GM12892 (cell line): ENCODE results near the gene PRPS1. TPM values are rescaled to one million over a fixed set of nuclear protein-coding genes. Genes with fewer than 3 reads are reported as not detected.
A peak's percentile ranks its signal among the peaks of the same experiment; 100 is the strongest.

Experiments
- DNase-seq: peaks from one replicate; pipeline ENCODE4 v3.0.0; 2011; ENCODE audit not compliant: insufficient read length
- FAIRE-seq: peaks from 2 replicates; lab custom pipeline; 2011; peaks lifted over from hg19 to GRCh38; lab: Jason Lieb, UNC
- POLR2A ChIP-seq: IDR thresholded peaks from 2 replicates; pipeline ENCODE4 v1.6.1; 2011; ENCODE audit warnings: low read depth, low read length, control low read depth
- POLR2AphosphoS5 ChIP-seq: IDR thresholded peaks from 2 replicates; pipeline ENCODE4 v1.6.1; 2011; ENCODE audit warnings: low read depth, low read length, control low read depth
- TAF1 ChIP-seq: IDR thresholded peaks from 2 replicates; pipeline ENCODE4 v1.6.1; 2011; ENCODE audit warnings: low read depth, mild to moderate bottlenecking, control low read depth, low read length, borderline replicate concordance
- polyA plus RNA-seq: library from polyadenylated mRNA; unstranded; fragments of >200 nt; gene quantifications from one replicate; pipeline ENCODE4 v1.2.1, GENCODE V29; 2012; ENCODE audit warnings: missing spikeins, inconsistent platforms; ENCODE audit not compliant: missing spikeins

PRPS1 gene
- 54.9 TPM for polyA plus RNA-seq

GRCh38 chrX:107627838-107628661 is at the start of gene PRPS1:
TSS of gene PRPS1 (plus strand) at chrX:107628510. CDS start at chrX:107628629, 119 bp downstream.
- peak; percentile 39; the same call in 1 of the 2 replicates for TF ChIP-seq POLR2A
- TF ChIP-seq TAF1 = no peak
- peak; percentile 55; the same call in 1 of the 2 replicates for TF ChIP-seq POLR2AphosphoS5
- peak; percentile 93 for FAIRE-seq
- DNase-seq = peak; percentile 65

GRCh38 chrX:107579956-107580355 is 48.4 kb upstream of the PRPS1 start:
- TF ChIP-seq POLR2A (no peak), POLR2AphosphoS5 (no peak), TAF1 (no peak)
- DNase-seq (no peak), FAIRE-seq (no peak)

GRCh38 chrX:107581923-107582322 is 46.4 kb upstream of the PRPS1 start:
- DNase-seq = no peak
- FAIRE-seq = no peak
- TF ChIP-seq POLR2AphosphoS5 (no peak), TAF1 (no peak), POLR2A (no peak)

GRCh38 chrX:107589243-107589642 is 39.1 kb upstream of the PRPS1 start:
- FAIRE-seq (no peak), DNase-seq (no peak)
- TF ChIP-seq POLR2AphosphoS5 = no peak
- TF ChIP-seq TAF1 = no peak
- no peak for TF ChIP-seq POLR2A

GRCh38 chrX:107596651-107597050 is 31.7 kb upstream of the PRPS1 start:
- DNase-seq (no peak), FAIRE-seq (no peak)
- no peak for TF ChIP-seq TAF1
- TF ChIP-seq POLR2AphosphoS5 = no peak
- TF ChIP-seq POLR2A = no peak

- DNase-seq = no peak
- no peak for FAIRE-seq
- TF ChIP-seq POLR2AphosphoS5 (no peak), TAF1 (no peak), POLR2A (no peak)
These were observed 31.0 kb upstream of the PRPS1 start for GRCh38 chrX:107597264-107597663.

- no peak for DNase-seq
- TF ChIP-seq TAF1 (no peak), POLR2A (no peak), POLR2AphosphoS5 (no peak)
- no peak for FAIRE-seq
These were observed 30.5 kb upstream of the PRPS1 start for GRCh38 chrX:107597791-107598190.

- FAIRE-seq (no peak), DNase-seq (no peak)
- TF ChIP-seq POLR2A (no peak), POLR2AphosphoS5 (no peak), TAF1 (no peak)
These were observed 28.9 kb upstream of the PRPS1 start for GRCh38 chrX:107599450-107599861.

GRCh38 chrX:107600366-107600765 is 27.9 kb upstream of the PRPS1 start:
- no peak for DNase-seq
- no peak for TF ChIP-seq POLR2A
- TF ChIP-seq POLR2AphosphoS5 = no peak
- no peak for TF ChIP-seq TAF1
- FAIRE-seq = no peak

- FAIRE-seq = no peak
- TF ChIP-seq POLR2A (no peak), TAF1 (no peak), POLR2AphosphoS5 (no peak)
- DNase-seq = no peak
These were observed 27.0 kb upstream of the PRPS1 start for GRCh38 chrX:107601326-107601725.

- DNase-seq (no peak), FAIRE-seq (no peak)
- TF ChIP-seq POLR2A = no peak
- TF ChIP-seq POLR2AphosphoS5 = no peak
- TF ChIP-seq TAF1 = no peak
These were observed 26.6 kb upstream of the PRPS1 start for GRCh38 chrX:107601759-107602158.
